Measurements from ENCODE around the gene RASGEF1C.
A peak's percentile ranks its signal among the peaks of the same experiment; 100 is the strongest.
"Not testable (repeated sequence)": the region's sequence is repeated elsewhere in the genome, so short reads cannot be mapped to it uniquely, and the experiment has no call there.

RASGEF1C gene

GRCh38 chr5:180099733-180100611, 109.0 kb downstream of the RASGEF1C start:
- DNase-seq (ENCODE audit: low read depth in 2 of 2), result no peak

- no peak for DNase-seq (ENCODE audit: low read depth in 2 of 2)
Observed at GRCh38 chr5:180098991-180099732, 109.8 kb downstream of the RASGEF1C start.

- DNase-seq (ENCODE audit: low read depth in 2 of 2), result no peak
Observed at GRCh38 chr5:180098526-180098925, 110.5 kb downstream of the RASGEF1C start.

- DNase-seq (ENCODE audit: low read depth in 2 of 2), result no peak
Observed at GRCh38 chr5:180097926-180098325, 111.1 kb downstream of the RASGEF1C start.

- DNase-seq (ENCODE audit: low read depth in 2 of 2), result no peak
Observed at GRCh38 chr5:180097163-180097894, 111.7 kb downstream of the RASGEF1C start.

- DNase-seq (ENCODE audit: low read depth in 2 of 2), result no peak
Observed at GRCh38 chr5:180096616-180097015, 112.4 kb downstream of the RASGEF1C start.

- no peak for DNase-seq (ENCODE audit: low read depth in 2 of 2)
Observed at GRCh38 chr5:180095545-180095944, 113.5 kb downstream of the RASGEF1C start.

- no peak for DNase-seq (ENCODE audit: low read depth in 2 of 2)
Observed at GRCh38 chr5:180093651-180094382, 115.2 kb downstream of the RASGEF1C start.

GRCh38 chr5:180093241-180093640, 115.8 kb downstream of the RASGEF1C start:
- DNase-seq (ENCODE audit: low read depth in 2 of 2), result no peak

- peak in 1 of 2 experiments; percentile 2 for DNase-seq (ENCODE audit: low read depth in 2 of 2)
Observed at GRCh38 chr5:180090769-180091546, 118.1 kb downstream of the RASGEF1C start.

GRCh38 chr5:180090098-180090768, 118.8 kb downstream of the RASGEF1C start:
- peak; percentile 51 to 53 for DNase-seq (ENCODE audit: low read depth in 2 of 2)

GRCh38 chr5:180089628-180090027, 119.4 kb downstream of the RASGEF1C start:
- DNase-seq (ENCODE audit: low read depth in 2 of 2), result not testable (repeated sequence)

GRCh38 chr5:180088561-180088960, 120.5 kb downstream of the RASGEF1C start:
- no peak for DNase-seq (ENCODE audit: low read depth in 2 of 2)

- no peak for DNase-seq (ENCODE audit: low read depth in 2 of 2)
Observed at GRCh38 chr5:180086816-180087399, 122.1 kb downstream of the RASGEF1C start.

- DNase-seq (ENCODE audit: low read depth in 2 of 2), result no peak
Observed at GRCh38 chr5:180085837-180086236, 123.2 kb downstream of the RASGEF1C start.

GRCh38 chr5:180084638-180085561, 124.1 kb downstream of the RASGEF1C start:
- no peak for DNase-seq (ENCODE audit: low read depth in 2 of 2)

- no peak for DNase-seq (ENCODE audit: low read depth in 2 of 2)
Observed at GRCh38 chr5:180083529-180084060, 125.4 kb downstream of the RASGEF1C start.
